NCI-H69 (cell line): ENCODE measurements around the gene CLSTN1.

Source experiments
- DNase-seq: peaks from one replicate; lab custom pipeline; 2025; lab: John Stamatoyannopoulos, UW

CLSTN1 gene

GRCh38 chr1:9711466-9712020 is 112.2 kb downstream of the CLSTN1 start:
- DNase-seq: no peak

DNA sequence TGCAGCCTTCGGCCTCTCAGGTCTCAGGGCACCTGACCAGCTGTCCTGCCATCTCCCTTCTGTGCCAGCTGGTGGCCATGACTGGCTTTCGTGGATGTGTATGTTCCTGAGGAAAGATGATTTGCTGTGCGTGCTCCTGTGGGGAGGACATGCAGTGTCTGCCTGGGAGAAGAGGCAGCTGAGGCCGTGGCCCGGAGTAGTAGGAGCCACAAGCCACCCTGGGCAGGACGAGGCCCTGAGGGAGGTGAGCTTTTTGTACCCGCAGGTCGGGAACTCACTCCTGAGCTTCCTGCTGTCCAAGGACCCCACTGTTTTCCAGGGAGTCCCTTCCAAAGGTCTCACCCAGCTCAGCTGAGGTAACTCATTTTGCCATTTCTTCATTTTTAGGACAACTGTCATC is 113.7 kb downstream of the CLSTN1 start:
- DNase-seq: no peak

DNA sequence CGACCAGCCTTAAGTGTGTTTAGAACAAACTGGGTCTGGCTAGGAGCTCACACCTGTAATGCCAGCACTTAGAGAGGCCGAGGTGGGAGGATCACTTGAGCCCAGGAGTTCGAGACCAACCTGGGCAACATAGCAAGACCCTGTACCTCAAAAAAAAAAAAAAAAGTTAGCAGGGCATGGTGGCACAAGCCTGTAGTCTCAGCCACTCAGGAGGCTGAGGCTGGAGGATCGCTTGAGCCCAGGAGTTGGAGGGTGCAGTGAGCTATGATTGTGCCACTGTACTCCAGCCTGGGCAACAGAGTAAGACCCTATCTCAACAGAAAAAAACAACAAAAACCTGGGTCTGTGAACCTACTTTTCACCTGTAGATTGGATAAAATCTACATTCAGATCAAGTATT is 117.6 kb downstream of the CLSTN1 start:
- DNase-seq: no peak

GRCh38 chr1:9705337-9706093 is 118.2 kb downstream of the CLSTN1 start:
- no peak for DNase-seq

- DNase-seq: no peak
These were observed 120.1 kb downstream of the CLSTN1 start for GRCh38 chr1:9703681-9704080.

DNA sequence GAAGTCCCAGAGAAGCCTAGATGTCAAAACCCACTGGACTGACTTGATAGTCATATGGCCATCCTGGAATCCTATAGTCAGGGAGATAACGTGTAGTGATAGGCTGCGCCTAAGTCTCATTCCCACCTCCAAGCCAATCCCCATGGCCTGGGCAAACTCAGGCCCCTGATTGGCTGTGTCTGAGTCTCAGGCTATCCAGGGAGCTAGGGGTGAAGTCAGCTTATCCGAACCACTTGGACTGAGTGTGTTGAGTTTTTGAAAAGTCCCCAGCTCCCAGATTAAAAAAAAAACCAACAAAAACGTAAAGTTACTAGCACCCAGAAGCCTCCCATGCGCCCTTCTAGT is 120.6 kb downstream of the CLSTN1 start:
- DNase-seq: no peak

DNA sequence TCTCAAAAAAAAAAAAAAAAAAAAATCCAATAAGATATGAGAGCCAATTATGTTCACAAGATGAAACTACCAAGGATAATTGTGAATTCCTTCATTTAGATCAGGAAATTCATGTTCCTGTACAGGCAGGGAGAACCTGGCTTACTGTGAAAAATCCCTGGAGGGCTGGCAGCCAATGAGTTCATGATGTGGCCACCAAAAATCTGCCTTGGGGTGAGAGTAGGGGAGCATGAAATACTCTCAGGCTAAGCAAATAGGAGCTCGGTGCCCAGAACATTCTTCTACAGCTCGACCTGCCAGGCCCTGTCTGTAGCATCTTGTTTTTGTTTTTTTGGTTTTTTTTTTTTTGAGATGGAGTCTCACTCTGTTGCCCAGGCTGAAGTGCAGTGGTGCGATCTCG is 122.1 kb downstream of the CLSTN1 start:
- no peak for DNase-seq

DNA sequence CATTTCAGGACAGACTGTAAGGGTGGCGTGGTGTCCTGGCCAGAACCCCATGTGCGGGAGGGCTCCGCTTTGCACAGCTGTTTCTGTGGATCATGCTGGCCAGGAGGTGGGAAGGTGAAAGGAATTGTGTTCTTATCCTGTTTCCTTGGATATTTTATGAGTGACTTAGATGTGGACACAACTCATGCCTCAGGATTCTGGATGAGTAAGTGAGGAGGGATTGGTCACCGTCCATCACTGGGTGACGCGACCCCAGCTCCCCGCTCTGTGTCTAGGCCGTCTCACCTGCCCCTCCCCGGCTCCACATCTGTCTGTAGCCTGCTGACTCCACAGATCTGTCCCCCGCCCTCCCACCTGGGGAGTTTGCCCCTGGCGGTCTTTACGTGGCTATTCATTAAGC is 123.4 kb downstream of the CLSTN1 start:
- peak; percentile 32 for DNase-seq

DNA sequence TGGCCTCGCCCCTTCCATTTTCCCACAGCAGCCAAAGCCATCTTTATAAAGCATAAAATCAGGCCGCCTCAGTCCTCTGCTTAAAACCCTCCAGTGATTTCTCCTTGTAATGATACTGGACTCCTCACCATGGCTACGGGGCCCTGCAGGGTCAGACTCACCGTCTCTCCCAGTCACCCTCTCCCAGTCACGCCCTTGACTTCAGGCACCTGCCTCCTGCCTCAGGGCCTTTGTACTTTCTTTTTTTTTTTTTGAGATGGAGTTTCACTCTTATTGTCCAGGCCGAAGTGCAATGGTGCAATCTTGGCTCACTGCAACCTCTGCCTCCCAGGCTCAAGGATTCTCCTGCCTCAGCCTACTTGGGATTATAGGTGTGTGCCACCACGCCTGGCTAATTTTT is 124.4 kb downstream of the CLSTN1 start:
- peak; percentile 4 for DNase-seq

DNA sequence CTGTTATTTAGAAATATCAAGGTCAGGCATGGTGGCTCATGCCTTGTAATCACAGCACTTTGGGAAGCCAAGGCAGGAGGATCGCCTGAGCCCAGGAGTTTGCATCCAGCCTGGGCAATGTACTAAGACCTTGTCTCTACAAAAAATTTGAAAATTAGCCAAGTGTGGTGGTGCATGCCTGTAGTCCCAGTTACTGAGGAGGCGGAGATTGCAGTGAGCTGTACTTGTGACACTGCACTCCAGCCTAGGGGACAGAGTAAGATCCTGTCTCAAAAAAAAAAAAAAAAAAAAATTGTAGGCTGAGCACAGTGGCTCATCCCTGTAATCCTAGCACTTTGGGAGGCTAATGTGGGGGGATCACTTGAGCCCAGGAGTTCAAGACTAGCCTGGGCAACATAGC is 127.0 kb downstream of the CLSTN1 start:
- no peak for DNase-seq

DNA sequence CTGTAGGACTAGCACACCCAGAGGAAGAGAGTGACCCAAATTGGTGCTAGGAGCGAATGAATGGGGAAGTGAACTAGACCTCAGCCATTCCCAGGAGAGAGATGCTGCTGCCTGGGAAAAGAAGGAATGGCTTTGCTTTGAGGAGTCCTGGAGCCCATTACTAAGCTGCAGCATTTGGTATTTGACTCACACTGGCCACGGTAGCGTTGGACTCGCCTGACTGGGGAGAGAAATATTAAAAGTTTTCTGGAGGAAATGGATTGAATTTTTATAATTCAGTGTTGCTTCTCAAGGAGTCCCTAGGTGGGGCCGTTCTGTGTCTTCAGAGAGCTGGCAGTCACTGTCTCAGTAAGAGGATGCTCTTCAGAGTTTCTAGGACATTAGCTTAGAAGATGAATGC is 132.1 kb downstream of the CLSTN1 start:
- DNase-seq: no peak

- no peak for DNase-seq
These were observed 132.7 kb downstream of the CLSTN1 start for GRCh38 chr1:9691108-9691445.

DNA sequence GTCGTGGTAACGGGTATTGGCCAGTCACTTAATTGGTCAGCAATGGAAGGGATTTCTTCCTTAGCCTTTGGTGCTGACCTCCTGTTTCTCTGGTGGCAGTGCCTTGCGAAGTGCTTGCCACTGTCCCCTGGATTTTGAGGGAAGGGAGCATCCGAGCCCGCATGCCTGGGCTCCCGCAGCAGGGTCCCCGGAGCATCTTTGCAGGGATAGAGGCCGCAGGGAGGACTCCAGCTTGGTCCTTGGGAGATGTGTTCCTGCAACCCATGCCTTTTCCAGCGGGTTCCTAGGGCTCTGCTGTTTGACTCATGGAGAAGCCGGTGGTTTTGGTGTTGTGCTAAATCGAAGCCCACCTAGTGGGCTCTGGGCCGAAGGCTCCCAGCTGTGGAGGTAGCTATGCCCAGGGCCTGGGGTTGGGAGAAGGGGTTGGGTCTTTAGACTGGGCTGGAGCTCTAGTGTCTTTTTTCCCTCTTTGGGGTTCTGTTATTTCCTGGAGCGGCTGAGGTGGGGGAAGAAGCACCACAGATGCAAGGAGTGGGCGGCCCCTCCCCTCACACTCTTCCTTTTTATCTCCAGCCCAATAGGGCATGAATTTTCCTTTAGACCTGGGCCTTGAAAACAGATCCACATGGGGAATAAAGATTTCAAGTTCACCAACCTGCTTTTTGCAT is 133.2 kb downstream of the CLSTN1 start:
- no peak for DNase-seq

DNA sequence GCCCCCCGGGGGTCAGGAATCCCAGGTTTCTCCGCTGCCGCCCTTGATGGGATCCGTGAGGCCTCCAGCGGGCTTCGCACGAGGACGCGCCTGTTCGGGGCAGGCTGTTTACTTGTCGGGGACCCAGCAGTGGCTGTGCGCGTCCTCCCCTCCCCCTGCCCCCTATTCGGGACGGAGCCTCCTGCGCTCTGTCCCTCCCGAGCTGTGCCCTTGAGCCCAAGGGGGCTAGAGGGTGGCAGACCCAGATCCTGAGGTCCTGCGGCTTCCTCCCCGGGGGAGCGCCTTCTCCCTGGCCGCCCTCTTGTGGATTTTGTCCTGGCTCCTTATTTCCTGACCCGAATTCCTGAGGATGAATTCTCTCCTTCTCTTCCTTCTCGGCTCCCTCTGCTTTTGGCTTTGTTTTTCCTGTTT is 133.8 kb downstream of the CLSTN1 start:
- peak; percentile 41 for DNase-seq

DNA sequence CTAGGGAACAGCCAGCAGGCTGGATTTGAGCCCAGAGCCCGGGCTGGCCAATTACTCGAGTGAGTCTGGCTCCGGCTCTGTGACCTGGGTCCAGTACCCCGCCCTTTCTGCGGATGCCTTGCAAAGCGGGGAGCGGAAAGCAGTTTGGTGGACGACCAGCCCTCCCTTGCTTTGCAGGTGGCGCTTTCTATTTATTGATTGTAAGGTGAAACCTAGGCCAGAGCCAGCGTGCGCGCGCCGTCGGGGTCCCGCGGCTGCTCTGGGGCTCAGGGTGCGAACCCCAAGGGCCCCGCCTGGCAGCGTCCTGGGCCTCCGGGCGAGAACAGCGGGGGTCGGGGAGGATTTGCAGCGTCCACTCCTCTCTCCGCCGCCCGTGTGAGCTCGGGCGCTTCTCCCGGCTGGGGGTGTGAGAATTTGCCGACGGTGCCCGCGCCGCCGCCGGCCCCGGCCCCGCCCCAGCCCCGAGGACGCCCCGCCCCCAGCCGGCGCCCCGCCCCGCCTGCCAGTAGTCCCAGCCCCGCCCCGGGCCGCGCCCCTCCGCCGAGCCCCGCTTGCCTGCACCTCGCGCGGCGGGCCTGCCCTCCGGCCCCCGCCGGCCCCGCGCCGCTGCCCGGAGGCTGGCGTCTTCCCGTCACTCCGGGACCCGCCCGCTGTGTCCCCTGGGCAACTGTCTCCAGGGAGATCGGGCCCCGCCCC is 134.6 kb downstream of the CLSTN1 start:
- peak; percentile 83 for DNase-seq

DNA sequence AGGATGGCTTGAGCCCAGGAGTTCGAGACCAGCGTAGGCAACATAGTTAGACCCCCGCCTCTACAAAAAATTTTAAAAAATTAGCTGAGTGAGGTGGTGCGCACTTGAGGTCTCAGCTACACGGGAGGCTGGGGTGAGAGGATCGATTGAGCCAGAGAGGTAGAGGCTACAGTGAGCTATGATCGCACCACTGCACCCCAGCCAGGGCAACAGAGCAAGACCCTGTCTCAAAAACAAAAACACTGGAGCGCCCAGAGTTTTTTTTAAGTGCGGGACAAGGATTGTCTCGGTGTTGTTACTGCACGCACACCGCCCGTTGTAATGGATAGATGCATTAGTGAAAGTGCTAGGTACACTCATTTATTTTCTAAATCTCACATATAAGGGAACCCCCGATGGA is 135.2 kb downstream of the CLSTN1 start:
- DNase-seq: no peak

- peak; percentile 27 for DNase-seq
These were observed 135.7 kb downstream of the CLSTN1 start for GRCh38 chr1:9687874-9688582.

- DNase-seq: peak; percentile 77
These were observed 136.5 kb downstream of the CLSTN1 start for GRCh38 chr1:9687120-9687873.

- DNase-seq: no peak
These were observed 139.0 kb downstream of the CLSTN1 start for GRCh38 chr1:9684801-9685200.

GRCh38 chr1:9680828-9681227 is 142.9 kb downstream of the CLSTN1 start:
- DNase-seq: no peak

DNA sequence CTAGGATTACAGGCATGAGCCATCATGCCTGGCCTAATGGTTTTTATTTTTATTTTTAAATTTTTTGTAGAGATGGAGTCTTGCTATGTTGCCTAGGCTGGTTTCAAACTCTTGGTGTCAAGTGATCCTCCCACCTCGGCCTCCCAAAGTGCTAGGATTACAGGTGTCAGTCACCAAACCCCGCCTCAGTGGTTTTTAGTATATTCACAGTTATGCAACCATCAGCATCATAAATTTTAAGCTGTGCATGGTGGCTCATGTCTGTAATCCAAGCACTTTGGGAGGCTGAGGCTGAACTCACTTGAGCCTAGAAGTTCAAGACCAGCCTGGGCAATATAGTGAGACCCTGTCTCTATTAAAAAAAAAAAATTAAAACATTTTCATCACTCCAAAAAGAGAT is 143.7 kb downstream of the CLSTN1 start:
- no peak for DNase-seq
